Activated effector memory CD4-positive, alpha-beta T cell treated with Interleukin-2 at 50 U/mL for 16 hours (primary cell): ENCODE data around the gene CBR4.
A peak's percentile ranks its signal among the peaks of the same experiment; 100 is the strongest.
"Not testable (repeated sequence)": the region's sequence is repeated elsewhere in the genome, so short reads cannot be mapped to it uniquely, and the experiment has no call there.

Experiments
- DNase-seq: peaks from one replicate; pipeline ENCODE4 v3.0.0-alpha.2; 2020

CBR4 gene

GRCh38 chr4:169010125-169011023 is at the start of gene CBR4:
TSS of gene CBR4 (minus strand) at chr4:169010255. CDS start at chr4:169010089, 166 bp downstream.
- DNase-seq: peak; percentile 94

GRCh38 chr4:169059306-169060211 is 49.5 kb upstream of the CBR4 start:
- no peak for DNase-seq

- no peak for DNase-seq
These were observed 48.3 kb upstream of the CBR4 start for GRCh38 chr4:169058312-169058711.

GRCh38 chr4:169054879-169055278 is 44.8 kb upstream of the CBR4 start:
- DNase-seq: no peak

- DNase-seq: no peak
These were observed 42.5 kb upstream of the CBR4 start for GRCh38 chr4:169052594-169052945.

GRCh38 chr4:169051761-169052593 is 41.9 kb upstream of the CBR4 start:
- no peak for DNase-seq

- DNase-seq: no peak
These were observed 41.1 kb upstream of the CBR4 start for GRCh38 chr4:169050881-169051760.

GRCh38 chr4:169050284-169050683 is 40.2 kb upstream of the CBR4 start:
- DNase-seq: no peak

GRCh38 chr4:169048868-169049414 is 38.9 kb upstream of the CBR4 start:
- no peak for DNase-seq

GRCh38 chr4:169047956-169048355 is 37.9 kb upstream of the CBR4 start:
- no peak for DNase-seq

- no peak for DNase-seq
These were observed 36.0 kb upstream of the CBR4 start for GRCh38 chr4:169045862-169046584.

- no peak for DNase-seq
These were observed 34.8 kb upstream of the CBR4 start for GRCh38 chr4:169044714-169045447.

GRCh38 chr4:169042608-169043007 is 32.6 kb upstream of the CBR4 start:
- DNase-seq: no peak

GRCh38 chr4:169040559-169041261 is 30.7 kb upstream of the CBR4 start:
- DNase-seq: no peak

- no peak for DNase-seq
These were observed 29.3 kb upstream of the CBR4 start for GRCh38 chr4:169039251-169039954.

GRCh38 chr4:169037506-169037905 is 27.5 kb upstream of the CBR4 start:
- no peak for DNase-seq

- DNase-seq: not testable (repeated sequence)
These were observed 26.0 kb upstream of the CBR4 start for GRCh38 chr4:169035871-169036620.

GRCh38 chr4:169033660-169034059 is 23.6 kb upstream of the CBR4 start:
- DNase-seq: no peak
